NCI-H1436 treated with DMSO at 0.1 percent for 48 hours (cell line): ENCODE measurements around the gene CLIP4.
"Not testable (repeated sequence)": the region's sequence is repeated elsewhere in the genome, so short reads cannot be mapped to it uniquely, and the experiment has no call there.

Experiments
- DNase-seq: peaks from one replicate; lab custom pipeline; 2025; lab: John Stamatoyannopoulos, UW

Gene CLIP4

GRCh38 chr2:29114946-29115609 lies at the start of gene CLIP4:
Gene CLIP4, plus strand, starts transcription at chr2:29115415. Its CDS starts 5,974 bp downstream, at chr2:29121389.
- DNase-seq, result no peak

GRCh38 chr2:29066271-29066860 lies 48.8 kb upstream of the CLIP4 start:
- no peak for DNase-seq

GRCh38 chr2:29066997-29067605 lies 48.1 kb upstream of the CLIP4 start:
- no peak for DNase-seq

- no peak for DNase-seq
Observed at GRCh38 chr2:29068513-29068912, 46.7 kb upstream of the CLIP4 start.

- no peak for DNase-seq
Observed at GRCh38 chr2:29070526-29070925, 44.7 kb upstream of the CLIP4 start.

GRCh38 chr2:29071032-29071975 lies 43.9 kb upstream of the CLIP4 start:
- no peak for DNase-seq

- DNase-seq, result no peak
Observed at GRCh38 chr2:29072251-29072650, 43.0 kb upstream of the CLIP4 start.

GRCh38 chr2:29072971-29073725 lies 42.1 kb upstream of the CLIP4 start:
- DNase-seq, result no peak

- DNase-seq, result no peak
Observed at GRCh38 chr2:29073933-29074332, 41.3 kb upstream of the CLIP4 start.

- no peak for DNase-seq
Observed at GRCh38 chr2:29074411-29074810, 40.8 kb upstream of the CLIP4 start, which contains the start of gene PCARE. Gene PCARE, minus strand, starts transcription at chr2:29074523. Its CDS starts 262 bp downstream, at chr2:29074261.

GRCh38 chr2:29075894-29076705 lies 39.1 kb upstream of the CLIP4 start:
- DNase-seq, result no peak

GRCh38 chr2:29079887-29080286 lies 35.3 kb upstream of the CLIP4 start:
- DNase-seq, result no peak

GRCh38 chr2:29080886-29081743 lies 34.1 kb upstream of the CLIP4 start:
- DNase-seq, result no peak

GRCh38 chr2:29082804-29083495 lies 32.3 kb upstream of the CLIP4 start:
- DNase-seq, result no peak

- DNase-seq, result no peak
Observed at GRCh38 chr2:29084554-29084953, 30.7 kb upstream of the CLIP4 start.

- not testable (repeated sequence) for DNase-seq
Observed at GRCh38 chr2:29090311-29090710, 24.9 kb upstream of the CLIP4 start.

- no peak for DNase-seq
Observed at GRCh38 chr2:29096969-29097368, 18.2 kb upstream of the CLIP4 start.

GRCh38 chr2:29097569-29097968 lies 17.6 kb upstream of the CLIP4 start:
- DNase-seq, result no peak

- no peak for DNase-seq
Observed at GRCh38 chr2:29100564-29100963, 14.7 kb upstream of the CLIP4 start.
